ENCODE data around the gene ATP5ME.

Gene ATP5ME

DNA sequence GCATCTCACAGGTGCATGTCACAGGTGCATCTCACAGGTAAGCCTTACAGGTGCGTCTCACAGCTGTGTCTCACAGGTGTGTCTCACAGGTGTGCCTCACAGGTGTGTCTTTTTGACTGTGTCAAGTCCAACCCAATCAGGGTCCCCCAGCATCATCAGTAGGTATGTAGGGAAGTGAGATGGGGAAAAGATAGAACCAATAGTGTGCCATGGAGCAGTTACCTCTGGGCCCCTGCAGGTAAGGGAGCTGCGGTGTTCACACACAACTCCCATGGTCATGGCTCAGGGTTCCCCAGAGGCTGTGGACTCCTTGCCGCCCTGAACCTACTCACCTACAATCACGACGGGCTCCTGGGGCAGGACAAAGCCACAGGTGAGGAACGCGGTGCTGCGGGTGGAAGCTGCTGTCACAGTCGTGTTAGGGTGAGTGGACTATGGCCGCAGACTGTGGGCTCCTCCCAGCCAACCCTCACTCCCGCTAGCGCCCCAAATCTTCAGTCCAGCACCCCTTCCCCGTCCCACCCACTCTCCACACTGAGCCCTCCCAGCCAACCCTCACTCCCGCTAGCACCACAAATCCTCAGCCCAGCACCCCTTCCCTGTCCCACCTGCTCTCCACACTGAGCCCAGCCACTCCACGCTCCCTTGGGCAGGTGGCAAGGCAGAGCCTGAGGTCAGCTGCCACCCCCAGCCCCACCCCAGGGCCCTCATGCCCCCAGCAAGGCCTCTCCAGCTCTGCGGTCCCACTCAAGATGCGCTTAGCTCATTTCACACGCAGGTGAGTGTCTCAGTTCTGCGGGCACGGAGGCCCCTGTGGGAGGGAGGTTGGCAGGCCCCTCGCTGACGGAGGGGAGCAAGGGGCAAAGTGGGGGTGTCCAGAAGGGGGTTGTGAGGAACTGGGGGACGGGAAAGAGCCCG is 50.8 kb downstream of the ATP5ME start:
- H3K4me3 ChIP-seq (ENCODE audit: low read depth, low read length) = no peak overlapping the region
- ChIA-PET POLR2A (interaction anchor here (0.6 kb wide), 1 partner anchor 18 kb away, joined by 3 read pairs; no protein-coding TSS in a partner anchor), CTCF (interaction anchor here (0.9 kb wide), 1 partner anchor 8 kb away, joined by 3 read pairs; no protein-coding TSS in a partner anchor)
- DNase-seq (ENCODE audit: low read depth, low spot score) = no peak
- TF ChIP-seq, protein P1, sequence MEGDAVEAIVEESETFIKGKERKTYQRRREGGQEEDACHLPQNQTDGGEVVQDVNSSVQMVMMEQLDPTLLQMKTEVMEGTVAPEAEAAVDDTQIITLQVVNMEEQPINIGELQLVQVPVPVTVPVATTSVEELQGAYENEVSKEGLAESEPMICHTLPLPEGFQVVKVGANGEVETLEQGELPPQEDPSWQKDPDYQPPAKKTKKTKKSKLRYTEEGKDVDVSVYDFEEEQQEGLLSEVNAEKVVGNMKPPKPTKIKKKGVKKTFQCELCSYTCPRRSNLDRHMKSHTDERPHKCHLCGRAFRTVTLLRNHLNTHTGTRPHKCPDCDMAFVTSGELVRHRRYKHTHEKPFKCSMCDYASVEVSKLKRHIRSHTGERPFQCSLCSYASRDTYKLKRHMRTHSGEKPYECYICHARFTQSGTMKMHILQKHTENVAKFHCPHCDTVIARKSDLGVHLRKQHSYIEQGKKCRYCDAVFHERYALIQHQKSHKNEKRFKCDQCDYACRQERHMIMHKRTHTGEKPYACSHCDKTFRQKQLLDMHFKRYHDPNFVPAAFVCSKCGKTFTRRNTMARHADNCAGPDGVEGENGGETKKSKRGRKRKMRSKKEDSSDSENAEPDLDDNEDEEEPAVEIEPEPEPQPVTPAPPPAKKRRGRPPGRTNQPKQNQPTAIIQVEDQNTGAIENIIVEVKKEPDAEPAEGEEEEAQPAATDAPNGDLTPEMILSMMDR (IDR thresholded peaks at IDR 0.05; ENCODE audit: insufficient read depth, low read length, missing control alignments) = no peak
